Kidney tubule cell (primary cell): ENCODE measurements around the gene CRLF2.
"Not testable (repeated sequence)": the region's sequence is repeated elsewhere in the genome, so short reads cannot be mapped to it uniquely, and the experiment has no call there.

Source experiments
- DNase-seq: peaks from one replicate; pipeline ENCODE4 v3.0.0-alpha.2; 2018; ENCODE audit warnings: low spot score

The CRLF2 gene

DNA sequence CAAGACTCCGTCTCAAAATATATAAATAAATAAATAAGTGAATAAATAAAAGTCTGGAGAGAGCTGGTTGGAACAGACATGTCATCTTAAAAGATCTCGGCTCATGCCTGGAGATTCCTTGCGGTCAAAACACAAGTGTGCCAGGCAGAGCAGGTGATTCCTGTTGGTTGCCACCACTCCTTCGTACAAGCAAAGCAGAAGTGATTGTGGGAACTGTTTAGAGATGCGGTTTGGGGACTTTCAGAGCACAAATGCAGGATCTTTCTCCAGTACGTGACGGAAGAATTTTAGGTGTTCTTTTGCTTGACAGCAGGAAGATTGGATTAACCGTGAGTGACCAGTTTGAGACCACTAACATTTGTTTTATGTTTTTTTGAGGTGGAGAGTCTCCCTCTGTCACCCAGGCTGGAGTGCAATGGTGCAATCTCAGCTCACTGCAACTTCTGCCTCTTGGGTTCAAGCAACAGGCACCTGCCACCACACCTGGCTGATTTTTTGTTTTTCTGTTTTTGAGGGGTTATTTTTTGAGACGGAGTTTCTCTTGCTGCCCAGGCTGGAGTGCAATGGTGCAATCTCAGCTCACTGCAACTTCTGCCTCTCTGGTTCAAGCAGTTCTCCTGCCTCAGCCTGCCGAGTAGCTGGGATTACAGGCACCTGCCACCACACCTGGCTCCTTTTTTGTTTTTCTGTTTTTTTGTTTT is 2.8 kb upstream of the CRLF2 start:
- no peak for DNase-seq

DNA sequence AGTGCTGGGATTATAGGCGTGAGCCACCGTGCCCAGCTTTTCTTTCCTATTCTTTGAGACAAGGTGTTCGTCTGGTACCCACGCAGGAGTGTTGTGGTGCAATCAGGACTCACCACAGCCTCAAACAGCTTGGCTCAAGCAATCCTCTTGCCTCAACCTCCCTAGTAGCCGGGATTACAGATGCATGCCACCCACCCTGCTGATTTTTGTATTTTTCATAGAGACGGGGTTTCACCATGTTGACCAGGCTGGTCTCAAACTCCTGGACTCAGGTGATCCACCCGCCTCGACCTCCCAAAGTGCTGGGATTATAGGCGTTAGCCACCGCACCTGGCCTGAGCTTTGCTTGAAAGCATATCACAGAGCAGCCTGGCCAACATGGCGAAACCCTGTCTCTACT is 1.5 kb upstream of the CRLF2 start:
- no peak for DNase-seq

DNA sequence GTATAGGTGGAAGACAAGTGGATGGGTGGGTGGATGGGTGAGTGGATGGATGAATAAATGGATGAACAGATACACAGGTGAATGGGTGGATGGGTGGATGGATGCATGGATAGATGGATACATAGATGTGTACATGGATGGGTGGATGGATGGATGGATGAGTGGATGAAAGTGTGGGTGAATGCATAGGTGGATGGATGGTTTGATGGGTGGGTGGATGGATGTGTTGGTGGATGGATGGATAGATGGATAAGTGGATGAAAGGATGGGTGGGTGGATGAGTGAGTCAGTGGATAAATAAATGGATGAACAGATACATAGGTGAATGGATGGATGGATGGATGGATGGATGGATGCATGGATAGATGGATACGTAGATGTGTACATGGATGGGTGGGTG is 1.6 kb downstream of the CRLF2 start:
- no peak for DNase-seq

DNA sequence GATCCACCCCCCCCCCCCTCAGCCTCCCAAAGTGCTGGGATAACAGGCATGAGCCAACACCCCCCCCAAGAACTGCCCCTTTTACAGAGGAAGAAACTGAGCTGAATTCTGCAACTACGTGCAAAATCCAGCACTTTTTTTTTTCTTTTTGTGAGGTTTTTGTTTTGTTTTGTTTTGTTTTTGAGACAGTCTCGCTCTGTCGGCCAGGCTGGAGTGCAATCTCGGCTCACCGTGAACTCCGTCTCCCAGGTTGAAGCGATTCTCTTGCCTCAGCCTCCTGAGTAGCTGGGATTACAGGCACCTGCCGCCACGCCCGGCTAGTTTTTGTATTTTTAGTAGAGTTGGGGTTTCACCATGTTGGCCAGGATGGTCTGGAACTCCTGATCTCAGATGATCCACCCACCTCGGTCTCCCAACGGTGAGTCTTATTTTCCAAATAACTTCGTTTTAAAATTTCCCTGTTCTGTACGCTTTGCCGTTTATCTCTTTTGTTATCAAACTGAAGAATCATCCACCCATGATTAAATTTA is 4.9 kb downstream of the CRLF2 start:
- no peak for DNase-seq

DNA sequence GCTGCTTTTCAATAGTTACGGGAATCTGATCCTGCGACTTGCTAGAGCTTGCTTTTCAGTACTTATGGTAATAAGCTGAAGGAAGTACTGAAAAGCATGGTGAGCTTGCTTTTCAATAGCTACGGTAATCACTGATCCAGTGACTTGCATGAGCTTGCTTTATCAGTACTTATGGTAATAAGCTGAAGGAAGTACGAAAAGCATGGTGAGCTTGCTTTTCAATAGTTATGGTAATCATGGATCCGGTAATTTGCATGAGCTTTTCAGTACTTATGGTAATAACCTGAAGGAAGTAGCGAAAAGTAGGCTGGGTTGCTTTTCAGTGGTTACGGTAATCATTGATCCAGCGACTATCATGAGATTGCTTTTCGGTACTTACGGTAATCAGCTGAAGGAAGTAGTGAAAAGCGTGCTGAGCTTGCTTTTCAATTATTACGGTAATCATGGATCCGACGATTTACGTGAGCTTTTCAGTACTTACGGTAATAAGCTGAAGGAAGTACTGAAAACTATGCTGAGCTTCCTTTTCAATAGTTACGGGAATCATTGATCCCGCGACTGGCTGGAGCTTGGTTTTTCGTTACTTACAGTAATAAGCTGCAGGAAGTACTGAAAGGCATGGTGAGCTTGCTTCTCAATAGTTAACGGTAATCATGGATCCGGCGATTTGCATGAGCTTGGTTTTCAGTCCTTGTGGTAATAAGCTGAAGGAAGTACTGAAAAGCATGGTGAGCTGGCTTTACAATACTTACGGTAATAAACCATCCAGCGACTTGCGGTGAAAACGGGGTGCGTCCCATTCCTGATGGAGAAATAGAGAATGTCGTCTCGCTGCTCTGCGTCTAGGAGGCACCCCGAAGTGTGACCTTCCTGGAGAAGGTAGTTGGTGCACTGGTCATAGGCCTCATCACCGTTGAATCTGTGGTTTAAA is 6.5 kb downstream of the CRLF2 start:
- peak; percentile 79 for DNase-seq

DNA sequence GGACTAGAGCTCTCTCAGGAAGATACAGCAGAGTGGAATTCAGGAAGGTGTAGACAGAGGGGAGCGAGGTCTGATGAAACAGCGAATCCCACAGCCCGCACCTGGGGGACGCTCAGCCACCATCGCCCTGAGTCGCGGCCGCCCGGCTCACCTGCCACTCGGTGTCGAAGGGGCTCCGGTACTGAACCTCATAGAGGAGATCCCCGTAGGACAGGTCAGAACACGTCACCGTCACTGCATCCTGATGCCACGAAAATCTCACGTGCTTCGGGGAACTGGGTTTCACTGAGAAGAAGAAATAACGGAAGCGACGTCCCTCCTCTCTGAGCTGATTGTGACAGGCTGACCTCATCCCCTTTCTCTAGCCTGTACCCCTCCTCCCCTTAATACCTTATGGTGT is 10.2 kb downstream of the CRLF2 start:
- no peak for DNase-seq

DNA sequence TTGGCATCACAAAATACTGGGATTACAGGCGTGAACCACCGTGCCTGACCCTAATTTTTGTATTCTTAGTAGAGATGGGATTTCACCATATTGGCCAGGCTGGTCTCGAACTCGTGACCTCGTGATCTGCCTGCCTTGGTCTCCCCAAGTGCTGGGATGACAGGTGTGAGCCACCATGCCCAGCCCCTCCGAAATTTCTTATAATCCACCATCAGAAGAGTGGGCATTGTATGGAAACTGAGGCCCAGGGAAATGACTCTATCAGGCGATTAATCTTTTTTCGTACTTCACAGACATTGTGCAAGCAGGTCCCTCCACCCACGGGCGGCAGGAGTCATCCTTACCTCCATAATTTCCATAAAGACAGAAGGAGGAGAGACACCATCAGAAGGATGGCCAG is 16.0 kb downstream of the CRLF2 start:
- DNase-seq, result no peak

DNA sequence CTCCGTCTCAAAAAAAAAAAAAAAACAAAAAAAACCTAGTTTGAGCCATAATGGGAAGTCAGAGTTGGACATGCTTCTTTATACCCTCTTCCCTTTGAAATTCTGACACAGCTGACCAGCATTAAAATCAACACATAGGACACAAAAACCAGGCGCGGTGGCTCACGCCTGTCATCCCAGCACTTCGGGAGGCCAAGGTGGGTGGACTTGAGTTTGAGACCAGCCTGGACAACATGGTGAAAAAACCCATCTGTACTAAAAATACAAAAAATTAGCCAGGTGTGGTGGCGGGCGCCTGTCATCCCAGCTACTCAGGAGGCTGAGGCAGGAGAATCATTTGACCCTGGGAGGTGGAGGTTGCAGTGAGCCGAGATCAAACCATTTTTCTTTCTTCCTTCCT is 20.3 kb downstream of the CRLF2 start:
- DNase-seq, result not testable (repeated sequence)

DNA sequence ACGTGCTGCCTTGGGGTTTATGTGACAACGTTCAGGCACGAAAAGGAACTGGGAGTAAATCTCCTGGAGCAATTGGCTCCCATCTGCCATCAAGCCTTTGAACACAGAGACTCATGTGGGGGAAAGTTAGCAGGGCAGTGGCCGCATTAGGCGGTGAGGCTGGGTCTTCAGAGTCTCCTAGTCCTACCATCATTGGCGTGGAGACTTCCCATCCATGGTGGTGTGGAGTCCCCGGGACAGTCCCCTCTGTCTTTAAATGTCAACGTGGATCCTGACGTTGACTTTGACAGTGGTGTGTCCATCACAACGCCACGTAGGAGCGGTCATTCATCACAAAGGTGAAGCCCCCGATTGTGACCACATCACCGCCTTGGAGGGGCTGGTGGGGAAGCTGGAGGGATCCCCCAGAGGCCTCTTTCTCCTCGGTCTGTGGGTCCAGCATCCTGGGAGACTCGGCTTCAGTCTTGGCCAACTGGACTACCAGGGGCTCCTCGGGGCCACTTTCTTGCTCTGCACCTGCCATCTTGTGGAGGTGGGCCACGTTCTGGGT is 21.8 kb downstream of the CRLF2 start:
- no peak for DNase-seq

DNA sequence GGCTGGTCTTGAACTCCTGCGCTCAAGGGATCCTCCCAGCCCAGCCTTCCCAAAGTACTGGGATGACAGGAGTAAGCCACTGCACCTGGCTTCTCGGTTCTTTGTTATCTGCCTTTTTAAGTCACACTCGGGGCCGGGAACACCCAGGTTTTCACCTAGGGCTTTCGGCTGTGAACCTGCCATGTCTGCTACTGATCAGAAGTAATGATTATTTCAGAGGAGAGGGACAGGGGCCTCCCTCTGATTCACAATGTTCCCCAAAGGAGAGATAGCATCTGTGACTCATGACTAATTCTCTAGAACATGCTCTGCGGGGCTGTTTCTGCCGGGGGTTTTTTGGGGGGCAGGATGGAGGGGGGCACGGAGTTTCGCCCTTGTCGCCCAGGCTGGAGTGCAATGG is 26.9 kb downstream of the CRLF2 start:
- DNase-seq, result no peak

DNA sequence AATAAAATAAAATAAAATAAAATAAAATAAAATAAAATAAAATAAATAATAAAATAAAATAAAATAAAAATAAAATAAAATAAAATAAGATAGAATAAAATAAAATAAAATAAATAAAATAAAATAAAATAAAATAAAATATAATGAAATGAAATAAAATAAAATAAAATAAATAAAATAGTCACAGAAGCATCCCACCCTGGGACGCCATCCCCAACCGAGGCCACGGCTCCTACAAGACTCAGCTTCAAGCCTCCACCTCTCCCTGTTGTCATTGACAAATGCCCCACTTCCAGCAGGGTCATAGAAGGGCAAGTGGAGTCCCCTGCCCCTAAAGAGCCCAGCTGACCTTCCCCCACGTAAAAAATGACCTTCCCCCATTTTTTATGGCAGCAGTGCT is 30.2 kb downstream of the CRLF2 start:
- no peak for DNase-seq

DNA sequence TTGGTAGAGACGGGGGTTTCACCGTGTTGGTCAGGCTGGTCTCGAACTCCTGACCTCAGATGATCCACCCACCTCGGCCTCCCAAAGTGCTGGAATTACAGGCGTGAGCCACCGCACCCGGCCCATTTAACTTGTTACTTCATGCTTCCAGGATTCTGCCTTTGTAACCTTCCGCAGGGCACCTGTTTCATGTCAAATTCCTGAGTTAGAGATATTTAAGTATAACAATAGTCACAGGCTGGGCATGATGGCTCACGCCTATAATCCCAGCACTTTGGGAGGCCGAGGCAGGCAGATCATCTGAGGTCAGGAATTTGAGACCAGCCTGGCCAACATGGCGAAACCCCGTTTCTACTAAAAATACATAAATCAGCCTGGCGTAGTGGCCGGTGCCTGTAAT is 30.8 kb downstream of the CRLF2 start:
- DNase-seq, result not testable (repeated sequence)

DNA sequence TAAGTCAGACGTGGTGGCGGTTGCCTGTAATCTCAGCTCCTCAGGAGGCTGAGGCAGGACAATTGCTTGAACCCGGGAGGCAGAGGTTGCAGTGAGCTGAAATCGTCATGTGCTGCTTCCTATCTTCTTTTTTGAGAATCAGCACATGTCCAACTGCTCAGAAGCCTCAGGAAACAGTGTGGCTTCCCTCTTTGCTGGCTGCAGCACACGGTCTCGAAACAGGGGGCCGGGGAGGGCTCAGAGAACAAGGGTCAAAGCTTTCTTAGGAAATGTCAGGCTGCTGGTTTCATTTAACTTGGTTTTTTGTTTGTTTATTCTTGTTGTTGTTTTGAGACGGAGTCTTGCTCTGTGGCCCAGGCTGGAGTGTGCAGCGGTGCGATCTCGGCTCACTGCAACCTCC is 31.3 kb downstream of the CRLF2 start:
- DNase-seq, result no peak

DNA sequence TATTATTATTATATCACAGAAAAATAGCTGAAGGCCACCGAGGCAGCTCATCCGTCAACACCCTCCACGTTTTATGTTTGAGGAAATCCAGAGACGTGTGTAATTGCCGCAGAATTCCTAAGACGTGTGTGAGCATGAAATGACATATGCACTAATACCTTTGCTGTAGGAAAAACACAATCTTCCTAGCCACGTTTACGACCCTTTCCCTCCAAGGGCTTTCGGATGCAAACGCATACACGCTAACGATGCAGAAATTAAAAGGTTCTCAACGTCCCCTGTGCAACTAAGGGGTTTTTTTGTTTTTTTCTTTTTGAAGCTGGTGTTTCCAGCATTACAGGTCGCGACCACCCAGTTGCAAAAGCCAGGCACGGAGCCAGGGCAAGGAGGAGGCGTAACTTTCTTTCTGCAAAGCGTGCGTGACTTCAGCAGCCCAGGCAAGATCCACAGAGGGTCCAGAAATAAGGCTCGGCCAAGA is 33.8 kb downstream of the CRLF2 start:
- DNase-seq, result peak; percentile 23

DNA sequence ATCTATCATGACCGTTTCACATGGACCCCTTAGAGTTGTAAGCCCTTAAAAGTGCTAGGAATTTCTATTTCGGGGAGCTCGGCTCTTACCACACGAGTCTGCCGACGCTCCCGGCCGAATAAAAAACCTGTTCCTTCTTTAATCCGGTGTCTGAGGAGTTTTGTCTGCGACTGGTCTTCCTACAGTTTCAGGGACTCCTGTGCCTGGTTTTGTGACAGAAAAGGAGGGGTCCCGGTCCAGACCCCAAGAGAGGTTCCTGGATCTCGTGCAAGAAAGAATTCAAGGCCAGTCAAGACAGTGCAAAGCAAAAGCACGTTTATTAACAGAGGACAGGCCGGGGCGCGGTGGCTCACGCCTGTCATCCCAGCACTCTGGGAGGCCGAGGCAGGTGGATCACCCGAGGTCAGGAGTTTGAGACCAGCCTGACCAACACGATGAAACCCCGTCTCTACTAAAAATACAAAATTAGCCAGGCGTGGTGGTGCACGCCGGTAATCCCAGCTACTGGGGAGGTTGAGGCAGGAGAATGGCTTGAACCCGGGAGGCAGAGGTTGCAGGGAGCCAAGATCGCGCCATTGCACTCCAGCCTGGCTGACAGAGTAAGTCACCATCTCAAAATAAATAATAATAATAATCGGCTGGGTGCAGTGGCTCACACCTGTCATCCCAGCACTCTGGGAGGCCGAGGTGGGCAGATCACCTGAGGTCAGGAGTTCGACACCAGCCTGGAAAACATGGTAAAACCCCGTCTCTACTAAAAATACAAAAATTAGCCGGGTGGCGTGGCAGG is 35.7 kb downstream of the CRLF2 start:
- not testable (repeated sequence) for DNase-seq

DNA sequence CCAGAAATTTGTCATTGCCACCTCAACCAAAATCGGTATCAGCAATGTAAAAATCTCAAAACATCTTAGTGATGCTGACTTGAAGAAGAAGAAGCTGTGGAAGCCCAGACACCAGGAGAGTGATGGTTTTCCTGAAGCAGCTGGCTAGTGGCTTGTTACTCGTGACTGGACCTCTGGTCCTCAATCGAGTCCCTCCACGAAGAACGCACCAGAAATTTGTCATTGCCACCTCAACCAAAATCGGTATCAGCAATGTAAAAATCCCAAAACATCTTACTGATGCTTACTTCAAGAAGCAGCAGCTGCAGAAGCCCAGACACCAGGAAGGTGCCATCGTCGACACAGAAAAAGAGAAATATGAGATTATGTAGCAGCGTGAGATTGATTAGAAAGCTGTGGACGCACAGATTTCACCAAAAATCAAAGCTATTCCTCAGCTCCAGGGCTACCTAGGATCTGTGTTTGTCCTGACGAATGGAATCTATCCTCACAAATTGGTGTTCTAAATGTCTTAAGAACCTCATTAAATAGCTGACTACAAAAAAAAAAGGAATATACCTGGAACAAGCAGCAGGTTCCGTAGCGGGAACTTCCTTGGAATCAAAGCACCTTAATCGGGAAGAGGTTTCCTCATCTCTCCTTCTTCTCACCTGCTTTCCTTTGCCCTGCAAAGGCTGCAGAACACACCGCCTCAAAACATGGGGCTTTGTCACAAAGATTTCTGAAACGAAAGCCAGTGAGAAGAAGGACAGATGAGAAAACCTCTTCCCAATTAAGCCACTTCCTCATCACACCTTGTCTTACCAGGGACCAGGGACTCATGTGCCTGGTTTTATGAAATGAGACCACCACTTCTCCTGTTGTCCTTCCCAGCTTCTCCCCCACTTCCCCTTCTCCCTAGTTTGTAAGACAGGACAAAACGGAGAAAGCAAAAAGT is 37.6 kb downstream of the CRLF2 start:
- not testable (repeated sequence) for DNase-seq

DNA sequence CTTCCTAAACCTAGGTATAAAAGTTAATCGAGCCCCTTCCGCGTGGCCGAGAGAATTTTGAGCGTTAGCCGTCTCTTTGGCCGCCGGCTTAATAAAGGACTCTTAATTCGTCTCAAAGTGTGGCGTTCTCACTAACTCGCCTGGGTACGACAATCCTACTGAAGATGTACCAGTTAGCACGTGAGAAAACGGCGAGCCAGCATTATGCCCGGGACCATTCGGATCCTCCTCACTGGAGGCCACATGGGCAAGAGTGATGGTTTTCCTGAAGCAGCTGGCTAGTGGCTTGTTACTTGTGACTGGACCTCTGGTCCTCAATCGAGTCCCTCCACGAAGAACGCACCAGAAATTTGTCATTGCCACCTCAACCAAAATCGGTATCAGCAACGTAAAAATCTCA is 39.0 kb downstream of the CRLF2 start:
- DNase-seq, result not testable (repeated sequence)

DNA sequence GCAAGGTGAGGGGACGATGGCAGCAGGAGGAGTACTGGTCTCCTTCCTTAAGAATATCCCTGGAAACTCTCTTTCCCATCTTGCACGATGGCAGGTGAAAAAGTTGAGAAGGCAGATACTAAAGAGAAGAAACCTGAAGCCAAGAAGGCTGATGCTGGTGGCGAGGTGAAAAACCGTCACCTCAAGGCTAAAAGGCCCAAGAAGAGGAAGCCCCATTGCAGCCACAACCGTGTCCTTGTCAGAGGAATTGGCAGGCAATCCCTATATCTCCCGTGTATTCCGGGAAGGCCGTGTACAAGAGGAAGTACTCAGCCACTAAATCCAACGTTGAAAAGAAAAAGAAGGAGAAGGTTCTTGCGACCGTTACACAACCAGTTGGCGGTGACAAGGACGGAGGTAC is 40.0 kb downstream of the CRLF2 start:
- no peak for DNase-seq

DNA sequence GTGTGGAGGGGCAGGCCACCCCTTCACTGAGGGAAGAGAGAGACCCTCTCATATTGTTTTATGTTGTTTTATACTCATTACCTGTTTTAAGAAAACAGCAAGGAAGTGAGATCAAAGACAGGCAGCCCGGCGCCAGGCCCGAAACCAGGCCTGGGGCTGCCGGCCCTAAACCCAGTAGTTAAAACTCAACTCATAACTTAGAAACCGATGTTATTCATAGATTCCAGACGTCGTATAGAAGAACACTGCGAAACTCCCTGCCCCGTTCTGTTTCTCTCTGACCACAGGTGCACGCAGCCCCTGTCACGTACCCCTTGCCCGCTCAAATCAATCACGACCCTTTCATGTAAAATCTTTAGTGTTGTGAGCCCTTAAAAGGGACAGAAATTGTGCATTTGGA is 40.5 kb downstream of the CRLF2 start:
- DNase-seq, result not testable (repeated sequence)

DNA sequence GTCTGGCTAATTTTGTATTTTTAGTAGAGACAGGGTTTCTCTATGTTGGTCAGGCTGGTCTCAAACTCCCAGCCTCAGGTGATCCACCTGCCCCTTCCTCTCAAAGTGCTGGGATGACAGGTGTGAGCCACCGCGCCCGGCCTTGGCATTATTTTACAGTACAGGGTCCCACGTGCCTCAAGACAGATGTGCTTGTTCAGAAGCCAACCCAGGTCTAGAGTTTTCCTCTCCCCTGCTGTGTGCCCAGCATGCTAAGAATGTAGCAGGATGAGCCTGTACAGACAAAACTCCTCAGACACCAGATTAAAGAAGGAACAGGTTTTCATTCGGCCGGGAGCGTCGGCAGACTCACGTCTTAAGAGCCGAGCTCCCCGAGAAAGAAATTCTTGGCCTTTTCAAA is 42.2 kb downstream of the CRLF2 start:
- no peak for DNase-seq

DNA sequence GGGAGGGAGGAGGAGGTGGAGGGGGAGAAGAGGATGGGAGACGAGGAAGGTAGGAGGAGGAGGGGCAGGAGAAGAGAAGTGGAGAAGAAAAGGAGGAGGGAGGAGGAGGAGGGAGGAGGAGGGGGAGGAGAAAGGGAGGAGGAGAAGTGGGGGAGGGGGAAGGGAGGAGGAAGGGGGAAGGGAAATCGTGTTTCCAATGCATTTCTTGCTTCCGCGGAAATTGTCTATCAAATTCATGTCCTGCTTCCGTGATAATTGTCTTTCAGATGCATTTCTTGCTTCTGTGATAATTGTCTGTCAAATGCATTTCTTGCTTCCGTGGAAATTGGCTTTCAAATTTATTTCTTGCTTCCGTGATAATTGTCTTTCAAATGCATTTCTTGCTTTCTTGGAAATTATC is 43.3 kb downstream of the CRLF2 start:
- no peak for DNase-seq
